Measurements from ENCODE around the gene PRKCQ.

The PRKCQ gene

GRCh38 chr10:6564367-6564766 is 15.7 kb downstream of the PRKCQ start:
- no peak for DNase-seq

GRCh38 chr10:6563731-6564130 is 16.3 kb downstream of the PRKCQ start:
- DNase-seq: no peak

GRCh38 chr10:6563075-6563474 is 17.0 kb downstream of the PRKCQ start:
- DNase-seq: no peak

- DNase-seq: no peak
Observed at GRCh38 chr10:6562221-6562620, 17.9 kb downstream of the PRKCQ start.

GRCh38 chr10:6561552-6561951 is 18.5 kb downstream of the PRKCQ start:
- DNase-seq: no peak

- no peak for DNase-seq
Observed at GRCh38 chr10:6558759-6559461, 21.2 kb downstream of the PRKCQ start.

- DNase-seq: no peak
Observed at GRCh38 chr10:6558272-6558671, 21.8 kb downstream of the PRKCQ start.

GRCh38 chr10:6553937-6554336 is 26.1 kb downstream of the PRKCQ start:
- DNase-seq: no peak

GRCh38 chr10:6543431-6544005 is 36.6 kb downstream of the PRKCQ start:
- no peak for DNase-seq

GRCh38 chr10:6542999-6543430 is 37.1 kb downstream of the PRKCQ start:
- no peak for DNase-seq

GRCh38 chr10:6539833-6540232 is 40.2 kb downstream of the PRKCQ start:
- DNase-seq: no peak

GRCh38 chr10:6537770-6538169 is 42.3 kb downstream of the PRKCQ start:
- no peak for DNase-seq

GRCh38 chr10:6536102-6536501 is 44.0 kb downstream of the PRKCQ start:
- DNase-seq: no peak

GRCh38 chr10:6535156-6535764 is 44.8 kb downstream of the PRKCQ start:
- no peak for DNase-seq

- DNase-seq: no peak
Observed at GRCh38 chr10:6532321-6532720, 47.8 kb downstream of the PRKCQ start.

- no peak for DNase-seq
Observed at GRCh38 chr10:6530966-6531365, 49.1 kb downstream of the PRKCQ start.

- DNase-seq: no peak
Observed at GRCh38 chr10:6530211-6530840, 49.8 kb downstream of the PRKCQ start.

- no peak for DNase-seq
Observed at GRCh38 chr10:6528198-6528950, 51.7 kb downstream of the PRKCQ start.

- DNase-seq: no peak
Observed at GRCh38 chr10:6525599-6526165, 54.4 kb downstream of the PRKCQ start.

GRCh38 chr10:6522230-6522629 is 57.8 kb downstream of the PRKCQ start:
- DNase-seq: no peak

GRCh38 chr10:6520138-6520537 is 59.9 kb downstream of the PRKCQ start:
- no peak for DNase-seq

GRCh38 chr10:6518791-6519429 is 61.2 kb downstream of the PRKCQ start:
- DNase-seq: no peak

Measured in NCI-H1694 (cell line).